H9 (cell line): ENCODE results near the gene RELL1. TPM values are rescaled to one million over a fixed set of nuclear protein-coding genes. Genes with fewer than 3 reads are reported as not detected.

Source experiments
- DNase-seq: peaks from one replicate; pipeline ENCODE4 v3.0.0-alpha.2; 2017
- H2AFZ ChIP-seq: one replicate; pipeline ENCODE4 v1.6.1; 2013; ENCODE audit warnings: mild to moderate bottlenecking, low read length, control low read depth, moderate library complexity
- H2AK5ac ChIP-seq: 2 replicates; pipeline ENCODE4 v1.6.1; 2013; ENCODE audit warnings: low read length, control low read depth, mixed read lengths; ENCODE audit not compliant: insufficient read length
- H2BK120ac ChIP-seq: one replicate; pipeline ENCODE4 v1.6.1; 2013; ENCODE audit warnings: low read depth, mild to moderate bottlenecking, low read length, control low read depth, inconsistent platforms; ENCODE audit not compliant: poor library complexity, severe bottlenecking
- H2BK12ac ChIP-seq: 2 replicates; pipeline ENCODE4 v1.6.1; 2013; ENCODE audit warnings: low read length, control low read depth, mixed read lengths, low read depth; ENCODE audit not compliant: insufficient read length
- H2BK15ac ChIP-seq: 2 replicates; pipeline ENCODE4 v1.6.1; 2013; ENCODE audit warnings: low read depth, low read length, control low read depth
- H2BK20ac ChIP-seq: one replicate; pipeline ENCODE4 v1.6.1; 2013; ENCODE audit warnings: low read depth, mild to moderate bottlenecking, low read length, control low read depth, inconsistent platforms; ENCODE audit not compliant: poor library complexity, severe bottlenecking
- H2BK5ac ChIP-seq: 2 replicates; pipeline ENCODE4 v1.6.1; 2013; ENCODE audit warnings: low read length, control low read depth, mixed read lengths; ENCODE audit not compliant: insufficient read length
- H3K14ac ChIP-seq: 2 replicates; pipeline ENCODE4 v1.6.1; 2013; ENCODE audit warnings: low read length, control low read depth; ENCODE audit not compliant: insufficient read depth
- H3K18ac ChIP-seq: 2 replicates; pipeline ENCODE4 v1.6.1; 2013; ENCODE audit warnings: low read depth, mild to moderate bottlenecking, mixed read lengths, low read length, control low read depth; ENCODE audit not compliant: insufficient read length
- H3K23ac ChIP-seq: 2 replicates; pipeline ENCODE4 v1.6.1; 2013; ENCODE audit warnings: low read length, control low read depth, mixed read lengths, low read depth; ENCODE audit not compliant: insufficient read length
- H3K23me2 ChIP-seq: 2 replicates; pipeline ENCODE4 v1.6.1; 2013; ENCODE audit warnings: low read depth, mild to moderate bottlenecking, mixed read lengths, low read length, control low read depth; ENCODE audit not compliant: insufficient read length, poor library complexity, severe bottlenecking
- H3K27ac ChIP-seq: 2 replicates; pipeline ENCODE4 v1.5.1; 2013; ENCODE audit warnings: low read length, control low read depth, mixed read lengths, low read depth; ENCODE audit not compliant: insufficient read length
- H3K27me3 ChIP-seq: 2 replicates; pipeline ENCODE4 v1.6.1; 2013; ENCODE audit warnings: low read length, control low read depth, inconsistent platforms; ENCODE audit not compliant: insufficient read depth
- H3K4ac ChIP-seq: 2 replicates; pipeline ENCODE4 v1.6.1; 2013; ENCODE audit warnings: low read depth, mild to moderate bottlenecking, control low read depth, inconsistent platforms, low read length, moderate library complexity
- H3K4me1 ChIP-seq: 2 replicates; pipeline ENCODE4 v1.6.1; 2013; ENCODE audit warnings: low read length, control low read depth, inconsistent platforms; ENCODE audit not compliant: insufficient read depth
- H3K4me2 ChIP-seq: 2 replicates; pipeline ENCODE4 v1.6.1; 2013; ENCODE audit warnings: low read length, control low read depth, mixed read lengths; ENCODE audit not compliant: insufficient read length, insufficient read depth
- H3K56ac ChIP-seq: 2 replicates; pipeline ENCODE4 v1.6.1; 2013; ENCODE audit warnings: low read depth, mild to moderate bottlenecking, mixed read lengths, low read length, control low read depth; ENCODE audit not compliant: insufficient read length
- H3K79me1 ChIP-seq: 2 replicates; pipeline ENCODE4 v1.6.1; 2013; ENCODE audit warnings: low read depth, mild to moderate bottlenecking, moderate library complexity, low read length, control low read depth, inconsistent platforms; ENCODE audit not compliant: insufficient read depth, poor library complexity, severe bottlenecking
- H3K79me2 ChIP-seq: 2 replicates; pipeline ENCODE4 v1.6.1; 2013; ENCODE audit warnings: low read length, control low read depth, inconsistent platforms; ENCODE audit not compliant: insufficient read depth
- H3K9ac ChIP-seq: 2 replicates; pipeline ENCODE4 v1.6.1; 2013; ENCODE audit warnings: low read length, control low read depth, mixed read lengths; ENCODE audit not compliant: insufficient read length; ENCODE audit errors: extremely low read depth
- H3K9me3 ChIP-seq: one replicate; pipeline ENCODE4 v1.6.1; 2013; ENCODE audit warnings: low read depth, low read length, inconsistent platforms; ENCODE audit not compliant: control insufficient read depth
- H3T11ph ChIP-seq: one replicate; pipeline ENCODE4 v1.6.1; 2013; ENCODE audit warnings: mild to moderate bottlenecking, low read length, control low read depth, inconsistent platforms
- H4K20me1 ChIP-seq: one replicate; pipeline ENCODE4 v1.6.1; 2013; ENCODE audit not compliant: control insufficient read depth, insufficient read length, insufficient read depth
- H4K5ac ChIP-seq: 2 replicates; pipeline ENCODE4 v1.6.1; 2013; ENCODE audit warnings: low read depth, mild to moderate bottlenecking, mixed read lengths, low read length, control low read depth; ENCODE audit not compliant: insufficient read length
- H4K8ac ChIP-seq: replicated peaks from 2 replicates; pipeline ENCODE4 v1.6.1; 2013; ENCODE audit warnings: low read length, control low read depth, mixed read lengths, low read depth; ENCODE audit not compliant: insufficient read length
- H4K91ac ChIP-seq: 2 replicates; pipeline ENCODE4 v1.6.1; 2013; ENCODE audit warnings: low read depth, mild to moderate bottlenecking, moderate library complexity, mixed read lengths, low read length, control low read depth; ENCODE audit not compliant: insufficient read length
- H3K27ac Mint-ChIP-seq, 3 experiments: 2 replicates in 2 of 3; 3 replicates in 1 of 3; pipeline ENCODE4 v1.8.0; 2020 to 2021; ENCODE audit warnings: mixed read lengths in 3 of 3, mild to moderate bottlenecking in 1 of 3, moderate library complexity in 1 of 3
- H3K27me3 Mint-ChIP-seq: 2 replicates; pipeline ENCODE4 v1.8.0; 2021; ENCODE audit warnings: low read depth, mild to moderate bottlenecking, moderate library complexity, mixed read lengths
- H3K36me3 Mint-ChIP-seq, 3 experiments: 2 replicates in 2 of 3; 3 replicates in 1 of 3; pipeline ENCODE4 v1.8.0; 2020 to 2021; ENCODE audit warnings: low read depth in 3 of 3, mixed read lengths in 3 of 3; ENCODE audit not compliant: insufficient read depth in 1 of 3
- H3K4me1 Mint-ChIP-seq, 2 experiments: 2 replicates each; pipeline ENCODE4 v1.8.0; 2020; ENCODE audit warnings: mixed read lengths in 2 of 2
- H3K4me3 Mint-ChIP-seq, 2 experiments: 2 replicates in 1 of 2; 3 replicates in 1 of 2; pipeline ENCODE4 v1.8.0; 2020 to 2021; ENCODE audit warnings: mild to moderate bottlenecking in 2 of 2, mixed read lengths in 2 of 2, moderate library complexity in 1 of 2
- H3K9me3 Mint-ChIP-seq, 2 experiments: 2 replicates in 1 of 2; 3 replicates in 1 of 2; pipeline ENCODE4 v1.8.0; 2020; ENCODE audit warnings: mild to moderate bottlenecking in 2 of 2, mixed read lengths in 2 of 2, moderate library complexity in 1 of 2
- total RNA-seq: library from RNA; stranded (reverse); gene quantifications from 2 replicates; pipeline ENCODE4 v1.2.1, GENCODE V29; 2021
- TF ChIP-seq, protein P1 (sequence below): fragments of 200-600 bp; sonication (generic); conservative IDR thresholded peaks from 3 replicates; pipeline ENCODE4 v1.8.0; 2021; ENCODE audit warnings: antibody characterized with exemption, mild to moderate bottlenecking

RELL1 gene
- total RNA-seq, 1 experiment from 2014 or later, result 10.8 TPM

DNA sequence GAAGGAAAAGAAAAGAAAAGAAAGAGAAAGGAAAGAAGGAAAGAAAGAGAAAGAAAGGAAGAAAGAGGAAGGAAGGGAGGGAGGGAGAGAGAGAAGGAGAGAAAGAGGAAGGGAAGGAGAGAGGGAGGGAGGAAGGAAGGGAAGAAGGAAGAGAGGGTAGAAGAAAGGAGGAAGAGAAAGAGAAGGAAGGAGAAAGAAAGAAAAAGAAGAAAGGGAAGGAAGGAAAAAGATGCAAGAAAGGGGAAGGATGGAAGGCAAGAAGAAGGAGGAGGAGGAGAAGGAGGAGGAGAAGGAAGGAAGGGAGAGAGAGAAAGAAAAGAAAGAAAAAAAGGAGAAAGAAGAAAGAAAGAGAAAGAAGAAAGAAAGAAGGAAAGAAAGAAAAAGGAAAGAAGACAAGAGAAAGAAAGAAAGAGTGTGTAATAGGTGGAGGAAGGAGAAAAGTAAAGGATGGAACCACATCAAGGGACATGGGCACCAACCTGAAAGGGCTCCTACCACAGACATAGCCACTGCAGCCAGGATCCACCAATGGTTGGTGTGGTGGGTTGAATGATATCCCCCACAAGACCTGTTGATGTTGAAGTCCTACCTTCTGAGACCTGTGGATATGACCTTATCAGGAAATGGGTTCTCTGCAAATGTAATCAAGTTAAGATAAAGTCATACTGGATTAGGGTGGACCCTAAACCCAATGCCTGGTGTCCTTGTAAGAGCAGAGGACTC, 80.2 kb downstream of the RELL1 start:
- Histone ChIP-seq H3K9ac (no peak overlapping the region), H3K79me1 (no peaks in the 10 kb centered on the region), H4K8ac (no peak overlapping the region), H3K14ac (no peak overlapping the region), H3K4ac (no peak overlapping the region), H4K5ac (no peak overlapping the region), H4K20me1 (no peaks in the 10 kb centered on the region), H3K18ac (no peak overlapping the region), H2AK5ac (no peak overlapping the region), H3K23me2 (no peaks in the 10 kb centered on the region), H3T11ph (no peak overlapping the region), H2BK12ac (no peak overlapping the region), H3K27ac (no peak overlapping the region), H3K4me2 (no peak overlapping the region), H3K9me3 (no peaks in the 10 kb centered on the region), H3K4me1 (peaks cover 4% of the 10 kb centered on the region; the same call in 1 of the 2 replicates), H2BK15ac (no peak overlapping the region), H2AFZ (no peak overlapping the region), H3K23ac (no peak overlapping the region), H3K27me3 (no peaks in the 10 kb centered on the region), H2BK20ac (no peak overlapping the region), H3K56ac (no peak overlapping the region), H3K79me2 (no peaks in the 10 kb centered on the region), H2BK5ac (no peak overlapping the region), H4K91ac (no peak overlapping the region), H2BK120ac (no peak overlapping the region)
- Mint-ChIP-seq H3K27ac (no peak overlapping the region), H3K4me1 (peaks cover 9 to 17% of the 10 kb centered on the region in 2 experiments), H3K27me3 (peaks cover 2% of the 10 kb centered on the region; the same call in 1 of the 2 replicates), H3K36me3 (peaks cover 9 to 12% (median 11%) of the 10 kb centered on the region in 3 experiments), H3K4me3 (no peak overlapping the region; a peak in 1 of 5 replicates), H3K9me3 (peaks cover 10% of the 10 kb centered on the region in 2 experiments; a peak in 4 of 5 replicates)
- DNase-seq, result no peak
- TF ChIP-seq, protein P1, sequence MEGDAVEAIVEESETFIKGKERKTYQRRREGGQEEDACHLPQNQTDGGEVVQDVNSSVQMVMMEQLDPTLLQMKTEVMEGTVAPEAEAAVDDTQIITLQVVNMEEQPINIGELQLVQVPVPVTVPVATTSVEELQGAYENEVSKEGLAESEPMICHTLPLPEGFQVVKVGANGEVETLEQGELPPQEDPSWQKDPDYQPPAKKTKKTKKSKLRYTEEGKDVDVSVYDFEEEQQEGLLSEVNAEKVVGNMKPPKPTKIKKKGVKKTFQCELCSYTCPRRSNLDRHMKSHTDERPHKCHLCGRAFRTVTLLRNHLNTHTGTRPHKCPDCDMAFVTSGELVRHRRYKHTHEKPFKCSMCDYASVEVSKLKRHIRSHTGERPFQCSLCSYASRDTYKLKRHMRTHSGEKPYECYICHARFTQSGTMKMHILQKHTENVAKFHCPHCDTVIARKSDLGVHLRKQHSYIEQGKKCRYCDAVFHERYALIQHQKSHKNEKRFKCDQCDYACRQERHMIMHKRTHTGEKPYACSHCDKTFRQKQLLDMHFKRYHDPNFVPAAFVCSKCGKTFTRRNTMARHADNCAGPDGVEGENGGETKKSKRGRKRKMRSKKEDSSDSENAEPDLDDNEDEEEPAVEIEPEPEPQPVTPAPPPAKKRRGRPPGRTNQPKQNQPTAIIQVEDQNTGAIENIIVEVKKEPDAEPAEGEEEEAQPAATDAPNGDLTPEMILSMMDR, result no peak
